Activated naive CD4-positive, alpha-beta T cell treated with Interleukin-2 at 50 U/mL for 16 hours (primary cell): ENCODE results near the gene FBXW11.
A peak's percentile ranks its signal among the peaks of the same experiment; 100 is the strongest.

Experiments used
- DNase-seq: peaks from one replicate; pipeline ENCODE4 v3.0.0-alpha.2; 2020

Gene FBXW11

DNA sequence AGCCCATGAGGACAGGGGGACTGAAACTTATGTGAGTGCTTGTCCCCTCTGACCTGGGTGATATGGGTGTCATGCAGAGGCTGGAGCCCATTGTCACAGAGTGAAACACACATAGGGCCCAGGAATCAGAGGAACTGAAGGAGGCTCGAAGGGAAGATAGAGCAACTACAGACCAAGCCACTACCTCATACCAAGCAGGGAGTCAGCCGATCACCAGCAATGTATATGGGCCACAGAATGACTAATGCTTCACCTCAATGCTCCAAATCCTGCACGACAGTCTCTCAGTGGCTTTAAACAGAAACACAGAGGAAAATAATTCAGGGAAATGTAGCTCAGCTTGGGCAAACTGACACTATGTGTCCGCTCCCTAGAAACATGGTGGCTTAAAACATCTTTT, 8.9 kb upstream of the FBXW11 start:
- DNase-seq, result no peak

DNA sequence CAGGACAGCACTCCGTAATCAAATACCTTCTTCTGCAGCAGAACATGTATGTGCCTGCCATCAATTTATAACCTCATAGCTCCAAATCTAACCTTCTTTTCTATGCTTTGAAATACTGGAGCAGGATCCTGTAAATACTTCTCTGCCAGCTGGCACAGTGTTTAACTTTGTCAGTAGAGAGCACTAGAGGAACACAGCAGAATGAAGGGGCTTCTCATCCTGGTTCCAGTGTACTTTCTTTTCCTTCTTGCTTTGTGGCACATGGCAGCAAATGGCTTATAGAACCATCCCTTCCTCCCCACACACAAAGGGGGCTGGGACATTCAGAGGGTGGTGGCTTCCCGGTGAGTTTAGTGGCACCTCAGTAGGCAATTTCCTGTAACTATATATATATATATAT, 3.8 kb upstream of the FBXW11 start:
- no peak for DNase-seq

DNA sequence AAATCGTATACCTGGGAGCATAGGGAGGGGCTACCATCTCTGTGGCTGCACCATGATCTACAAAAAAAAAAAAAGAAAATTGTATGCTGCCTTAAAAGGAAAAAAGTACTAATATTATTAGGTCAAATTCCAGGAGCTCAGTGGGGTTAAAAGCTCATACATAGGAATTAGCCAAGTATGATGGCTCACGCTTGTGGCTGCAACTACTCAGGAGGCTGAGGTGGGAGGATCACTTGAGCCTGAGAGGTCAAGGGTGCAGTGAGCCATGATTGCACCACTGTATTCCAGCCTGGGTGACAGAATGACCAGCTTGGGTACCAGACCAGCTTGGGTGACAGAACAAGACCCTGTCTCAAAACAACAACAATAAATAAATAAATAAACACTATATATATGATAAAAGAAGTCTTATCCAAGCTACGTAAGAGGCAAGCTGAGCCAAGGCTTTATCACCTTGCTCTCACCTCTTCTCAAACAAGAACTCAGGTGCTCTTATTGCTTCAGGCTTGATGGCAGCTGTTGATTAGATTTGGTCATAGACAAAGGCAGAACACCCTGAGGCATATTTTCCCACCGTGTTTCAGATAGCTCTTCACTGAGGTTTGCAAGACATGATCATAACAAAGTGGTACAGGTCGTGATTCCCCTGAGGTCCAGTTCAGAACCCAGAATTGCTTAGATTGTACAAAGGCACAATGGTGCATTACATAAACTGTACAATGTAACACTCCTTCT, 3.3 kb upstream of the FBXW11 start:
- no peak for DNase-seq

DNA sequence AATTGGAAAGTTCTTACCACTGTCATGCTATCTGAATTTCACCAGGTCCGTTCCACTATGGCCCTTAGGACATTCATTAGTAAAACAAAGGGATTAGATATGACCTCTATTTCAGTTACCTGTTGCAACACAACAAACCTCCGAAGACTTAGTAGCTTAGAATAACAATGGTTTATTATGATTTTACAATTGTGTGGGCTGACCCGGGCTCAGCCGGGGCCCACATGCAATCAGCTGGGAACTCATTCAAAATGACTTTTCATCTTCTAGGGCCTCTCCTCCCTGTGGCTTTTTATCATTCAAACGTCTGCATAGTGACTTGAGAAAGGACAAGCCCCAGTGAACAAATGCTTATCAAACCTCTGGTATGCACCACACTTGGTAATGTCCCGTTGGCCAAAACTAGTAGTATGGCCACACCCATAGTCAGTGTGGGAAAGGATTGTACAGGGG, 2.3 kb upstream of the FBXW11 start:
- no peak for DNase-seq

DNA sequence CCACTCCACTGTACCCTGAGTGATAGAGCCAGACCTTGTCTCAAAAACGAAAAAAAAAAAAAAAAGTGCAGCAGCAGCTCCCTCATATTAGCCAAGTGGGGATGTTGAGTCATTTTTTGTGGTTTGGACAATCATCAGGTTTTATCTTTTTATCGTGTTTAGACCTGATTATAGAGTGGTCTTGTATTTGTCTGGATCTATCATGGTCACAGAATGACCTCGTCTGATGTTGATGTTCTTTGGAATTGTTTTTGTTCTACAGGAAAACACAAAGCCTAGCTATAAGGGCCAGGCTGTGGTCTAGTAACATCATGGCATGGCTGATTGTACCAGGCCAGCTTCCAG, 1.6 kb upstream of the FBXW11 start:
- DNase-seq, result no peak

DNA sequence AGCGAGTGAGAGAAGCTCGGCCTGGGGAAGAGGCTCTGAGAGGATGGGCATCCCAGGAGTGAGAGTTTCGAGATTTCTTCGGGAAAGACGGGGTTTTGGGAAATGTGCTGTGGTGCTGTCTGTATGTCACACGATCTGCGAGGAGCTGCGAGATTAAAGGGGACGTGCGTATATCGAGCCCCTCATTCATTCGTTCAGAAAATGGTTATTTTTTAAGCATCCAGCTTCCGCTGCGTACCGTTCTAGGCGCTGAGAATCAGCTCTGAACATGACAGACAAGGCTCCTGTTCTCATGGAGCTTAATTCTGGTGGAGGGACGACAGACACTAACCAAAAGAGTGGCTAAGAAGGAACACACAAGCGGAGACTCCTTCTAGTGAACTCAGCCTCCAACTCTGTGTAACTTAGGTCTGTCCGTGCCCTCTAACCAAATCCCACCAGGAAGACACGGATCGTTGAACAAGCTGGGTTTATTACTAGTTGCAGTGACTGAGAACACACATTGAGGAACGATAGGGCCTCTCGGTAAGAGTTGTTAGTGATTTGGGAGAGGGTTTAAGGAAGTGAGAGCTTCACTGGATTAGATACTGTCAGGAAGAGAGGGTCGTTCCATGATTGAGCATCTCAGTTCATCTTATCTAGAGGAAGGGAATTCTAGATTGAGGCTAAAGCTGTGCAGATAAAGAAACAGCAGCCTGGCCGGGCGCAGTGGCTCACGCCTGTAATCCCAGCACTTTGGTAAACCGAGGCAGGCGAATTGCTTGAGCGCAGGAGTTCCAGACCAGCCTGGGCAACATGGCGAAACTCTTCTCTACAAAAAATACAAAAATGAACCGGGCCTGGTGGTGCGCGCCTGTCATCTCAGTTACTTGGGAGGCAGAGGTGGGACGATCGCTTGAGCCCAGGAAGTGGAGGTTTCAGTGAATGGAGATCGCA, 1.0 kb upstream of the FBXW11 start:
- DNase-seq, result no peak

DNA sequence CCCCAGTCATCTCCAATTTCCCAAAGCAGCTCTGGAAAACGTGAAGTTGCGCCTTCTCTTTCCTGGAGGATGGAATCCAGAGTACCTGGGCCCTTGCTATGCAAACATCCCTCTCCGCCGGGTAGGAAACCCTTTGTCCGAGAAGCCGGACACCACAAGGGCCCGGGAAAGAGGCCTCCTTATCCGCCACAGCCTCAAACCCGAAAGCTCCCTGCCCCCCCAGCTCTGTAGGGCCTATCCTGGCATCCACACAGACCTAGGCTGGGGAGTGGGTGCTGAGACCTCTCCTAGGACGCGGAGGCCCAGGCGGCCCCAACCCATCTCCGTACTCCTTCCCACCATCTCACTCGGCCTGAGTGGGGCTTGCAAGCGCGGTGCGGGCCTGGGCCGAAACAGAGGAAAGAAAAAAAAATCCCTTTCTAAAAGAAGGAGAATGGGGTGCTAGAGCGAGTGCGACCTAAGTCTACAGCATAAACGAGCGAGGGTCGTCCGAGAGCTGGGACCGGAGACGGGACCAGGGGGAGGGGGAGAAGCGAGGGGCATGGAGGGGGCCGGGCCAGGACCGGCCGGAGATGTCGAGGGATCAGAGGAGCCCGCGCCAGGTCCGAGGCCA, 624 bp downstream of the FBXW11 start:
- DNase-seq, result peak; percentile 29

DNA sequence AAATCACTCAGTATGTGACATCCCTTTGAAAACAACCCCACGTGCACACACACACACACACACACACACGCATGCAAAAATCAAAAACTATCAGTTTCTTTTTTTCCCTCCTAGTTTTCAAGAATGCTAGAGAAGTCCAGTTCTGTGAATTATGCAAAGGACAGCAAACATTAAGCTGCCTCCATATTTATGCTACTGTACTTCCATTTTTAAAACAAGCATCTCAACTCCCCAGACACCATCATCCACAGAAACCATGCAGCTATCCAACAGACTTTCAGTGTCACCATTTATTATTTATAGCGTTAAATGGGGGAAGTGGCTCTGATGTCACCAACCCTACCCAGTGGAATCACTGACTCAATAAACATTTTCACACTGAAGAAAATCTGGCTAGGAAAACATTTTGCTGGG, 1.6 kb downstream of the FBXW11 start:
- peak; percentile 15 for DNase-seq

DNA sequence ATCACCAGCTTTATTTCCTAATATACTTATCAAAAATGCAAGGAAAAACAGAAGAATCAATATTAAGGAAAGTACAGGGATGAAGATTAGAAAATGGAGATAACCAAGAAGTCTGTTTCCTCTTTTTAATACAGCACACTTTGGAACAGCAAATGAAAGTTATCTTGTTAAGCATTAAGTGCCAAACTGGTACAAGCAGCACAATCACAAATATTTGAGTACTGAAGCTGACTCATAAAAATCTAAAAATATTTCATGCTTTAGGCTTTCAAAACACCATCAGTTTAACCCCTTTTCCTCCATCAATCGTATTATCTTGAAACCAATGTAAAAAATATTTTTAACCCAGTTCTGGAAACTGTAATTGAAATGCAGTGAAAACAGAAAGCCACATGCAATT, 2.7 kb downstream of the FBXW11 start:
- DNase-seq, result no peak

DNA sequence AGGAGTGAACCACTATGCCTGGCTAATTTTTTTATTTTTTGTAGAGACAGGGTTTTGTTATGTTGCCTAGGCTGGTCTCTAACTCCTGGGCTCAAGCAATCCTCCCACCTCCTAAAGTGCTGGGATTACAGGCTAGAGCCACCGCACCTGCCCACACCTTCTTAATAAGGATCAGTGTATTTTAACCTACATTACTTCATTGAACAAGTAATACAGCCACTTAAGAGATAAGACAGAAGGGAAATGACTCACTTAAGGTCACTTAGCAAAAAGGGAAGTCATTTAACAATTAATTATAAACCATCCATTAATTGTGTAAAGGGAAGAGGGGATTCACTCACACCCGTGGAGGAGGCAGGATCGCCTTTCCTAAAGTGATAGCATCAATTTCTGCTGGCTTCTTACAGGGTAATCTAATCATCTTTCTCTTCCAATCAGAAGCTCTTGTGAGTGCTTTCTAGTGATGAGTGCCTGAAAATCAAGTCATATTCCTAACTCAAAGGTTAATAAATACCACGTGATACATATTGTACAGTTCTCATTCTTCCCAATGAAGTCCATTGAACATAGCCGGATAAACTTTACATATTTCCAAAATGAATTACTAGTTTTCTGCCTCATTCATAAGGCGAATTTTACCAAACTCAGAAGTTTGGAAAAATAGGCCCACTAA, 3.5 kb downstream of the FBXW11 start:
- no peak for DNase-seq

DNA sequence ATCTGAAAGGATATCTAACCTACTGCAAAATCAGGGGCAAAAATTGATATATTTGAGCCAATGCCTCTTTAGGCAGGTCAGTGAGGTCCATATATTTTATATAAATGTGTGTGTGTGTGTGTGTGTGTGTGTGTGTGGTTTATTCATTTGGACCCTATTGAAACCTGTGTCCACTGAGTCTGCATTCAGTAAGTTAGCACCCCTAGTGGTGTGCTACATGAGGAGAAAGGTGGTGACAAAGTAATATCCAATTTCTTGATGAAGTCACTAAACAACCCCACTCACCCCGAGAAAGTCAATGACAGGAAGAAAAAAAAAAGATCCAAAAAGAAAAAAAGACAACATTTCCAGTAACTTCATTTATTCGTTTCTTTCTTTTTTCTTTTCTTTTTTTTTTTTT, 4.1 kb downstream of the FBXW11 start:
- DNase-seq, result no peak

DNA sequence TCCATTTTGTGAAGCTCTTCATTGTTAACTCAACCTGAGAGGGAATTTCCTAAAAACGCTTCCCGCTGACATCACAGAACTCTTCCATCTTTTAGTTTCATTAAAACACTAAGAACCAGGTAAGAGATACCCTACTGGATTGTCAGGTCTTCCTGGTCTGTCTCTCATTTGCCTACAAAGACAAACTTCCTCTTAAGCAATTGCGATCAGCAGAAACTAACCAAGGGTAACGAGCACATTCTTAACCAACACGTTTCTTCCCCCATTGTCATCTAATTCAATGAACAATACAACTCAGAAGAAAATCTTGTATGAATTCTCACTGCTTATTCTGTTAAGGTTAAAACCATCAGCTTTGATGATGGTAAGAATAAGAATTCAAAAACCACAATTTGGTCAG, 6.6 kb downstream of the FBXW11 start:
- DNase-seq, result no peak

DNA sequence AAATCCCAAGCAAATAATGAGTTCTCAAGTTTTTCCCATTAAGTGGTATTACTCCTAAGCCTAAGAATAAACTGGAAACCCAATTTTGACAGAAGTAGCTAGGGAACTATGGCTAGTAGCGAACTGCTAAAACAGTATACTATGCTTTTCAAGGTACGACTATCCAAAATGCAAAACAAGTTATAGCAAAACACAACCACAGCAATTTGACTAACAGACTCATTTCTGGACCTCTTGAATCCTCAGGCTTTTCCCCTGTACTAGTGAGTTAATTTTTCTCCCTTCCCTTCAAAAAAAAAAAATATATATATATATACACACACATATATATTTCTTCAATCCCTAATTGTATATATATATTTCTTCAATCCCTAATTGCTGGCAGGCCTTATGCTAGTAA, 7.3 kb downstream of the FBXW11 start:
- DNase-seq, result no peak

DNA sequence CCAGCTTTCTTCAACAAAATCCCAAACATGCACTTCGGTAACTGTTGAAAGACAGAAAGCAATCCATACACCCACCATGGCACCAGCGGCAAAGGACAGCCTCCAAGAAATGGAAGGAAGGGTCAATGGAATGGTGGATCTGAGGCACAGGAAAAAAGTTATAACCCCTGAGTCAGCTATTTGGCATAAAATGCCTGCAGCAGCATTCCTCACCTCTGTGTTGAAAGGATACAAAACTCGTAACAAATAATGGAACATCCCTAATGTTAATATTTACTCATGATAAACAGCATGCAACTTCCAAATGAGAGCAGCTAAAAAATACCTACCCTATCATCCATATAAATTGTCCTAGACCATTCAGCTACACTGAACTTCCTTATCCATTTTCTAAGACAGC, 9.4 kb downstream of the FBXW11 start:
- no peak for DNase-seq

DNA sequence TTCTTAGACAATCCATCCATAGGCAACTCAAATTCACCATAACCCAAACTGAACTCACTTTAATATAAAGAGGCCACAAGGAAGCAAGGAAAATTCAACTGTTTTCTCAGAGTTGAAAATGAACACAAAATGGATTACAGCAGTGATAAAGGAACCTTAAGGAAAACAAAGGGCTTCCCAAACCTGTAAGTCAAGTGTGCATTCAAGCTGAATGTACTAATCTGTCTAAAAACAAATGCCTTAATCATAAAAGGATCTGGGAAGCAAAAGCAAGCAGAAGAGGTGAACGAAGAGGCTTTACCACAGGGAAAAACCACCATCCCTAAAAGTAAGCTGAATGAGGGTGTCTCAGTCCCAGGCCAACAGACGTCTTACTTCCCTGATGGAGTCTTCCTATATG, 13.6 kb downstream of the FBXW11 start:
- DNase-seq, result no peak

DNA sequence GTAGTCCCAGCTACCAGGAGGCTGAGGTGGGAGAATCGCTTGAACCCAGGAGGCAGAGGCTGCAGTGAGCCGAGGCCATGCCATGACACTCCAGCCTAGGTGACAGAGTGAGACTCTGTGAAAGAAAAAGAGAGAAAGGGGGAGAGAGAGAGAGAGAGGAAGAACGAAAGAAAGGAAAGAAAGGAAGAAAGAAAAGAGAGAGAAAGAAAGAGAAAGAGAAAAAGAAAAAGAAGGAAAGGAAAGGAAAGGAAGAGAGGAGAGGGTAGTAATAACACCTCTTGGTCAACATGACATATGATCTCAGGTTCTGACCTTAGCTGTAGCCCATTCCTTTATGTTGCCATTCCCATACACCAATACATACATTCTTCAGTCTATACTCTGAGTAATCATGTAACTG, 14.1 kb downstream of the FBXW11 start:
- no peak for DNase-seq

DNA sequence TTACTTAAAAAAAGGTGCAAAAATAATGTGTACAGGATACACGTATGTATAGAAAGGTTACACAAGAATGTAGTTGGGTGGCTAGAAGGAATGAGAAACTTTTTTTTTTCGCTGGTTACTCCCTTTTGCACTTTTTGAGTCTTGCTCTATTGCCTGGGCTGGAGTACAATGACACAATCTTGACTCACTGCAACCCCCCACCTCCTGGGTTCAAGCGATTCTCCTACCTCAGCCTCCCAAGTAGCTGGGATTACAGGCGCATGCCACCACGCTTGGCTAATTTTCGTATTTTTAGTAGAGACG, 15.8 kb downstream of the FBXW11 start:
- DNase-seq, result no peak

DNA sequence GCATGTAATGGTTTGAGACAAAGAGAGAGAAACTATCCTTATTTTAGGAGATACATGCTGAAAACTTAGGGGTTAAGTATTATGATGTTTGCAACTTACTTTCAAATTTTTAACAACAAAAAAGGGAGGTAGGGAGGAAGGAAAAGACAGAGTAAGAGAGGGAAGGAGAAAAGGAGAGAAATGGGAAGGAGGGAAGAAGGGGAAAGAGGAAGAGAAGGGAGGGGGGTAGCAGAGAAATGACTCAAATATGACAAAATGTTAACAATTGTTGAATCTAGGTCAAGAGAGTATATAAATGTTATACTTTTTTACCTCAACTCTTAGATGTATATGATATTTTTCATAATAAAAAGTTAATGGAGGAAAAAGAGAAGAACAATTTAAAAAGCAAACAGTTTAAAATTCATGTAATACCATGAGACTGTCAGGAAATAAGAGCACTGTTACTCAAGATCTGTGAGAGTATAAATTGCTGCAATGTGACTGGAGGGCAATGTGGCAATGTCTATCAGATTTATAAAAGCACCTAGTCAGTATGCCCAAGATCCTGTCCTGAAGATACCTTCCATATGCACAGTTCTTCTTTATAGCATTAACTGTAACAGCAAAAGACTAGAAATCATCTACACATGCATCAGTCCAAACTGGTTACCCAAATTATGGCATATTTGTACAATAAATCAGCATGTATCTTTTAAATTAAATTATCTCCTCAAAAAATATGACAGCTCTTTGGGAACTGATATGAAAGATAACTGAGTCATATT, 16.3 kb downstream of the FBXW11 start:
- DNase-seq, result no peak

DNA sequence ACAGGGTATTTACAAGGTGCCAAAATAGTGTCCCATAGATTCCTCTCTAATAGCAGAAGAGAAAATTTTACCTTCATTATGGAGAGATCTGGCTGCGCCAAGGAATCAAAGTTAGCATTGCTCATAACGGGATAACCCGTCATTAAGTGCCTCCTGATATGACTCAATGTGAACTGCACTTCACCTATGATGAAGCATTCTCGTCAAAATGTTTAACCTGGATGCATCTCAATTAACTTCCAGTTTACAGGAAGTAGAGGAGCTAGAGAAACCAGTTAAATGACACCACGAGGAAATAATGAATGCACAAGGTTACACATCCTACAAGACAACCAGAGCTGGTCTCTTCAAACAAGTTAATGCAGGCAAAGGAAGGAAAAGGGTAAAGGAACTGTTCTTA, 17.2 kb downstream of the FBXW11 start:
- peak; percentile 19 for DNase-seq

DNA sequence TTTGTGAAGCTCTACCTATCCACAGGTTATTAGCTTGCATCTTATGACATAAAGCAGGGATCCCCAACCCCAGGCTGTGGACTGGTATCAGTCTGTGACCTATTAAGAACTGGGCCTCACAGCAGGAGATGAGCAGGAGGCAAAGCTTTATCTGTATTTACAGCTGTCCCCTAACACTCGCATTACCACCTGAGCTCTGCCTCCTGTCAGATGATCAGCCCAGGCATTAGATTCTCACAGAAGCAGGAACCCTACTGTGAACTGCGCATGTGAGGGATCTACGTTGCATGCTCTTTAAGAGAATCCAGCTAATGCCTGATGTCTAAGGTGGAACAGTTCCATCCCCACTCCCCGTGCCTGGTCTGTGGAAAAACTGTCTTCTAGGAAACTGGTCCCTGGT, 19.7 kb downstream of the FBXW11 start:
- no peak for DNase-seq

DNA sequence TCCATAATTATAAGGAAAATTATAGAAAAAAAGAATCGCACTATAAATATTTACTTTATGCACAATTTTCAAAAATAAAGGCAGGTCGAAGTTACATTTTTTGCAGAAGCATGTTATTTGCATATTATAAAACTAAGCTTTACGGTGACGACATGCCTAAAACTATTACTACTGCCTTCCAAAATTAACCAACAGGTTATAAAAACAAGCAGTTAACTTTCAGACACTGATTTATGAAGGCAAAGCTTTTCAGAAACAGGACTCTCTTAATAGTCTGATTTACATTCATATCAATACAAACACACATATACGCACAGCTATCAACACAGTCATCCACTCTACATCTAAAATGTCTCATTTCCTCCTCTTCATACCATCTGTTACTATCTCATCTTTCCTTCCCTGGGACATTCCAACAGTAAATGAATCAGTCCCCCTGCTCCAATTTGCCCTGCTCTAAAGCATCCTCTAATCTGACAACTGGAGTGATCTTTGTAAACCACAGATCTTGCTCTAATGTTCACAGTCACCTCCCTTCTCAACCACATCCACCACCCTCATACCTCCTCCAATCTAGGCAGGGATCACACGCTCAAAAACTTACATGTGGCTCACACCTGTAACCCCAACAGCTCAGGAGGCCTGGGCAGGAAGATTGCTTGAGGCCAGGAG, 21.6 kb downstream of the FBXW11 start:
- peak; percentile 37 for DNase-seq

DNA sequence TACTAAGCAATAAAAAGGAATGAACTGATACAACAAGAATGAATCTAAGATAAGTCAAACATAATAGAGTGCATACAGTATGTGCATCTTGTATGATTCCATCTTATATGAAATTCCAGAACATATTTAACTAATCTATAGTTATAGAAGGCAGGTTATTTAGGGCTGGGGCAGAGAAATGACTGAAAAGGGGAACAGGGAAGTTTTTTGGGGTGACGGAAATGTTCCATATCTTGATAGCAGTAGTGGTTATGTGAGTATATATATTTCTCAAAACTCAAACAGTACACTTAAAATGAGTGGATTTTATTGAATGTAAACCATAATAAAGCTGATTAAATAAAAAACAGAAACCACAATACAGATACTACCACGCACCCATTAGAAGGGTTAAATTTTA, 24.6 kb downstream of the FBXW11 start:
- no peak for DNase-seq
